SK-N-SH (cell line): ENCODE measurements around the gene PLA2G6. TPM values are rescaled to one million over a fixed set of nuclear protein-coding genes. Genes with fewer than 3 reads are reported as not detected.

Experiments
- CTCF ChIA-PET: fragments of 300-600, 350-600 bp; formaldehyde crosslinking; extraction: SDS; loops from one replicate; lab custom pipeline; 2021; lab: Yijun Ruan, JAX
- POLR2A ChIA-PET: fragments of 350-600 bp; sonication (Branson Sonifier 250); formaldehyde crosslinking; extraction: SDS; loops from one replicate; lab custom pipeline; 2020; ENCODE audit warnings: antibody characterized with exemption, inconsistent platforms; lab: Yijun Ruan, JAX
- DNase-seq: peaks from one replicate; pipeline ENCODE4 v3.0.0; 2012
- H2AFZ ChIP-seq: fragments of 200-600 bp; sonication (generic); 2 replicates; pipeline ENCODE4 v1.8.1; 2016; ENCODE audit warnings: antibody characterized with exemption, mild to moderate bottlenecking, low read depth
- H3F3A ChIP-seq: fragments of 200-600 bp; sonication (generic); replicated peaks from 2 replicates; pipeline ENCODE3; 2016; ENCODE audit warnings: antibody characterized with exemption, mild to moderate bottlenecking; ENCODE audit not compliant: insufficient read depth
- H3K27ac ChIP-seq, 2 experiments: fragments of 200-500 bp in 1 of 2; fragments of 200-600 bp in 1 of 2; sonication (Bioruptor generic) in 1 of 2; sonication (generic), shearing (Covaris generic) in 1 of 2; 2 replicates each; pipeline versions ENCODE4 v1.5.1 to v1.6.1; 2014 to 2016; ENCODE audit warnings: low read depth in 2 of 2, inconsistent platforms in 1 of 2, low read length in 1 of 2, mild to moderate bottlenecking in 1 of 2, mixed read lengths in 1 of 2
- H3K27me3 ChIP-seq: fragments of 200-600 bp; sonication (generic), shearing (Covaris generic); 2 replicates; pipeline ENCODE4 v1.6.1; 2016; ENCODE audit warnings: mixed run types; ENCODE audit not compliant: insufficient read depth
- H3K36me3 ChIP-seq, 2 experiments: fragments of 200-500 bp in 1 of 2; fragments of 200-600 bp in 1 of 2; sonication (Bioruptor generic) in 1 of 2; sonication (generic) in 1 of 2; replicated peaks in 1 of 2; 2 replicates each; pipeline versions ENCODE3 to v1.5.1; 2014 to 2016; ENCODE audit warnings: low read length in 1 of 2, mild to moderate bottlenecking in 1 of 2; ENCODE audit not compliant: insufficient read depth in 2 of 2, control insufficient read depth in 1 of 2
- H3K4me1 ChIP-seq, 2 experiments: fragments of 200-500 bp in 1 of 2; fragments of 200-600 bp in 1 of 2; sonication (Bioruptor generic) in 1 of 2; sonication (generic), shearing (Covaris generic) in 1 of 2; 2 replicates each; pipeline versions ENCODE4 v1.5.1 to v1.6.1; 2014 to 2016; ENCODE audit warnings: low read depth in 1 of 2, low read length in 1 of 2, mixed run types in 1 of 2; ENCODE audit not compliant: insufficient read depth in 2 of 2, control insufficient read depth in 1 of 2
- H3K4me2 ChIP-seq: fragments of 200-600 bp; sonication (generic), shearing (Covaris generic); 2 replicates; pipeline ENCODE4 v1.6.1; 2017; ENCODE audit warnings: mixed run types
- H3K4me3 ChIP-seq, 2 experiments: fragments of 200-500 bp in 1 of 2; fragments of 200-600 bp in 1 of 2; sonication (Bioruptor generic) in 1 of 2; sonication (generic), shearing (Covaris generic) in 1 of 2; 2 replicates each; pipeline versions ENCODE4 v1.5.1 to v1.8.1; 2014 to 2016; ENCODE audit warnings: low read depth in 2 of 2, inconsistent platforms in 1 of 2, low read length in 1 of 2, mild to moderate bottlenecking in 1 of 2, mixed read lengths in 1 of 2, moderate library complexity in 1 of 2
- H3K79me2 ChIP-seq: fragments of 200-600 bp; sonication (generic); 2 replicates; pipeline ENCODE4 v1.8.1; 2017; ENCODE audit warnings: mild to moderate bottlenecking; ENCODE audit not compliant: insufficient read depth
- H3K9ac ChIP-seq: fragments of 200-600 bp; sonication (generic); 2 replicates; pipeline ENCODE4 v1.6.1; 2017; ENCODE audit warnings: mixed run types
- H3K9me2 ChIP-seq: fragments of 200-600 bp; sonication (generic); 2 replicates; pipeline ENCODE4 v1.6.1; 2017; ENCODE audit warnings: mixed run types
- H3K9me3 ChIP-seq: fragments of 200-600 bp; sonication (generic); 2 replicates; pipeline ENCODE4 v1.6.1; 2017; ENCODE audit warnings: mixed run types, mild to moderate bottlenecking, moderate library complexity
- H4K20me1 ChIP-seq: fragments of 200-600 bp; sonication (generic); 2 replicates; pipeline ENCODE4 v1.6.1; 2017; ENCODE audit warnings: mild to moderate bottlenecking, mixed run types; ENCODE audit not compliant: insufficient read depth
- ELF1 ChIP-seq: IDR thresholded peaks from 2 replicates; pipeline ENCODE4 v1.4.0; 2012
- EP300 ChIP-seq, 2 experiments: IDR thresholded peaks; 2 replicates each; pipeline versions ENCODE4 v1.4.0 to v1.6.1; 2012; ENCODE audit warnings: borderline replicate concordance in 1 of 2, low read depth in 1 of 2, low read length in 1 of 2
- FOSL2 ChIP-seq: IDR thresholded peaks from 2 replicates; pipeline ENCODE4 v1.4.0; 2012; ENCODE audit warnings: low read depth, mild to moderate bottlenecking, moderate library complexity, borderline replicate concordance
- FOXJ3 ChIP-seq: sonication (generic); formaldehyde crosslinking; IDR thresholded peaks from 2 replicates; pipeline ENCODE4 v1.5.1; 2020; ENCODE audit warnings: mild to moderate bottlenecking, missing genetic modification reagents
- FOXM1 ChIP-seq: IDR thresholded peaks from 2 replicates; pipeline ENCODE4 v1.4.0; 2012; ENCODE audit warnings: low read depth, mild to moderate bottlenecking
- IRF3 ChIP-seq: fragments of 150-350 bp; IDR thresholded peaks from 2 replicates; pipeline ENCODE4 v1.6.1; 2016; ENCODE audit warnings: mild to moderate bottlenecking, low read depth, low read length
- MAX ChIP-seq: IDR thresholded peaks from 2 replicates; pipeline ENCODE4 v1.4.0; 2012; ENCODE audit warnings: low read depth
- MXI1 ChIP-seq: IDR thresholded peaks from 2 replicates; pipeline ENCODE4 v1.6.1; 2012; ENCODE audit warnings: mild to moderate bottlenecking, low read depth, low read length, improper control_type of control experiment
- NFIC ChIP-seq: IDR thresholded peaks from 2 replicates; pipeline ENCODE4 v1.4.0; 2012; ENCODE audit warnings: borderline replicate concordance
- NRF1 ChIP-seq: IDR thresholded peaks from 2 replicates; pipeline ENCODE4 v1.6.1; 2012; ENCODE audit warnings: low read depth, mild to moderate bottlenecking, low read length
- POLR2AphosphoS5 ChIP-seq: IDR thresholded peaks from 2 replicates; pipeline ENCODE4 v1.6.1; 2012; ENCODE audit warnings: low read depth, low read length
- RXRA ChIP-seq: IDR thresholded peaks from 2 replicates; pipeline ENCODE4 v1.4.0; 2012; ENCODE audit warnings: low read depth, mild to moderate bottlenecking, borderline replicate concordance
- TAF1 ChIP-seq: IDR thresholded peaks from 2 replicates; pipeline ENCODE4 v1.6.1; 2012; ENCODE audit warnings: low read depth, mild to moderate bottlenecking, low read length, moderate library complexity, borderline replicate concordance
- TCF12 ChIP-seq: IDR thresholded peaks from 2 replicates; pipeline ENCODE4 v1.4.0; 2012
- TEAD4 ChIP-seq: IDR thresholded peaks from 2 replicates; pipeline ENCODE4 v1.4.0; 2012; ENCODE audit warnings: mild to moderate bottlenecking, borderline replicate concordance; ENCODE audit not compliant: insufficient read depth
- USF1 ChIP-seq: IDR thresholded peaks from 2 replicates; pipeline ENCODE4 v1.4.0; 2012; ENCODE audit warnings: low read depth, borderline replicate concordance
- USF2 ChIP-seq: fragments of 150-350 bp; IDR thresholded peaks from 2 replicates; pipeline ENCODE4 v1.6.1; 2017; ENCODE audit warnings: antibody characterized with exemption, low read length, low read depth, borderline replicate concordance
- WGBS: methylation state at CpG from one replicate; pipeline ENCODE4 v1.1.6; 2017; ENCODE audit warnings: low lambda C conversion rate; 5-methylcytosine and 5-hydroxymethylcytosine counted together
- polyA plus RNA-seq, 3 experiments: library from polyadenylated mRNA; depleted of rRNA; stranded (reverse); fragments of >200 nt; gene quantifications; 2 replicates each; pipeline ENCODE4 v1.2.3, GENCODE V29; 2012
- TF ChIP-seq, protein P1 (sequence below): IDR thresholded peaks from 2 replicates; pipeline ENCODE4 v1.6.1; 2012; ENCODE audit warnings: mild to moderate bottlenecking, low read depth, low read length, moderate library complexity

Gene PLA2G6
- polyA plus RNA-seq, 1 of the 3 experiments (the other 2 are of a cell fraction) = 10.5 TPM

- no peak for TF ChIP-seq USF1
- TF ChIP-seq TEAD4 = no peak
- TF ChIP-seq IRF3 = no peak
- no peak for TF ChIP-seq ELF1
- TF ChIP-seq FOSL2 = no peak
- TF ChIP-seq NRF1 = no peak
- TF ChIP-seq TAF1 = no peak
- TF ChIP-seq EP300 (IDR thresholded peaks at IDR 0.05; ENCODE audit: borderline replicate concordance in 1 of 2, low read depth in 1 of 2, low read length in 1 of 2) = no peak
These were observed 37.6 kb downstream of the PLA2G6 start (continued) for GRCh38 chr22:38144025-38144405.

DNA sequence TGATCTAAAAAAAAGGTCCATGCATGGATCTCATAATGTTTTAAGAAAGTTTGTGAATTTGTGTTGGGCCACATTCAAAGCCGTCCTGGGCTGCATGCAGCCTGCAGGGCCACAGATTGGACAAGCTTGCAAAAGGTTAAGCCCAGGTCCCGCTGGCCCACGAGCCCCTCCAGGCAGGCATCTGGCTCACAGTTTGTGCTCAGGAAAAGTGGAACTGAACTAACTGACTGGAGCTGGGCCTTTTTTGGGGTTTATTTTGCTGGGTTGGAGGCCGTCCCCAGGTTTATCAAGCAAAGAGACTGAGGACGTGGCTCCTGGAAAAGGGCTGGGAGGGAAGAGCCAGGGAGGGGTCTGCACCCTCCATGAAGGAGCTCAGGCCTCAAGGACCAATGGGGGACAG, 39.0 kb downstream of the PLA2G6 start:
- no peak overlapping the region for H3K4me3 ChIP-seq

DNA sequence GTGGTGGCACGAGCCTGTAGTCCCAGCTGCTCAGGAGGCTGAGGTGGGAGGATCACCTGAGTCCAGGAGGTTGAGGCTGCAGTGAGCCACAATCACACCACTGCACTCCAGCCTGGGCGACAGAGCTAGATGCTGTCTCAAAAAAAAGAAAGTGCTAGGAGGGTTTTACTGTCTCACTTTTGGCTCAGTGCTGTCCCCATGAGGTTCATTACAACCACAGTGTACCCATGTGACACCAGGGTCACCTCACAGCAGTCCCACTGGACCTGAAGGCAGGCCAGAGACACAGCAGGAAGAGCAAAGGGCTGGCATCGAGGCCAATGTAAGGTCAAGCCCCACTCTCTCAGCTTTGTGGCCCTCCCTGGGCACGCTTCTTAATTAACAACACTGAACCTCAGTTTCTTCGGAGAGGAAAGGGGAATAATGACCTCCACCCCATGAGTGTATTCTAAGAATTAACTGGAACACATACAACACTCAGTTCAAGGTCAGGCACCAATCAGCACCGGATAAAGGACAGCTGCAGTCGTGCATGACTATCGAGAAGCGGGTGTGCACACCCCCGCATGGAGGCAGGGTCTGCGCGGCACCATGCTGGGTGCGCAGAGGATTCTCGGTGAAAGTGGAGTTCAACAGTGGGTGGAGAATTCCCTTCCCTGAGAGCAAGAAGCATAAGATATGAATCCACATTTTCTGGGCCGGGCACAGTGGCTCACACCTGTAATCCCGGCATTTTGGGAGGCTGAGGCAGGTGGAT, 40.2 kb downstream of the PLA2G6 start:
- Histone ChIP-seq H3K36me3 (no peaks in the 10 kb centered on the region), H3K79me2 (no peaks in the 10 kb centered on the region), H4K20me1 (no peaks in the 10 kb centered on the region), H3K4me1 (peaks cover 0 to 4% of the 10 kb centered on the region in 2 experiments; a peak in 1 of 4 replicates), H3K9ac (no peak overlapping the region), H3K27me3 (no peaks in the 10 kb centered on the region), H3K9me2 (no peaks in the 10 kb centered on the region), H3K4me2 (no peak overlapping the region), H3F3A (no peaks in the 10 kb centered on the region), H3K4me3 (no peak overlapping the region), H3K27ac (no peak overlapping the region), H3K9me3 (no peaks in the 10 kb centered on the region), H2AFZ (no peak overlapping the region)
- no peak for DNase-seq
- ChIA-PET CTCF (interaction anchor here (1.4 kb wide), 1 partner anchor 27 kb away, joined by 6 read pairs; no protein-coding TSS in a partner anchor), POLR2A (no interaction called here)
- WGBS = 82% methylated on average over 3 of the region's 16 CpGs
- no peak for TF ChIP-seq FOXJ3
- no peak for TF ChIP-seq MXI1
- no peak for TF ChIP-seq TCF12
- TF ChIP-seq FOXM1 = no peak
- TF ChIP-seq RXRA = no peak
- TF ChIP-seq POLR2AphosphoS5 = no peak
- no peak for TF ChIP-seq EP300 (IDR thresholded peaks at IDR 0.05; ENCODE audit: borderline replicate concordance in 1 of 2, low read depth in 1 of 2, low read length in 1 of 2)
- no peak for TF ChIP-seq USF2
- no peak for TF ChIP-seq NFIC
- TF ChIP-seq, protein P1, sequence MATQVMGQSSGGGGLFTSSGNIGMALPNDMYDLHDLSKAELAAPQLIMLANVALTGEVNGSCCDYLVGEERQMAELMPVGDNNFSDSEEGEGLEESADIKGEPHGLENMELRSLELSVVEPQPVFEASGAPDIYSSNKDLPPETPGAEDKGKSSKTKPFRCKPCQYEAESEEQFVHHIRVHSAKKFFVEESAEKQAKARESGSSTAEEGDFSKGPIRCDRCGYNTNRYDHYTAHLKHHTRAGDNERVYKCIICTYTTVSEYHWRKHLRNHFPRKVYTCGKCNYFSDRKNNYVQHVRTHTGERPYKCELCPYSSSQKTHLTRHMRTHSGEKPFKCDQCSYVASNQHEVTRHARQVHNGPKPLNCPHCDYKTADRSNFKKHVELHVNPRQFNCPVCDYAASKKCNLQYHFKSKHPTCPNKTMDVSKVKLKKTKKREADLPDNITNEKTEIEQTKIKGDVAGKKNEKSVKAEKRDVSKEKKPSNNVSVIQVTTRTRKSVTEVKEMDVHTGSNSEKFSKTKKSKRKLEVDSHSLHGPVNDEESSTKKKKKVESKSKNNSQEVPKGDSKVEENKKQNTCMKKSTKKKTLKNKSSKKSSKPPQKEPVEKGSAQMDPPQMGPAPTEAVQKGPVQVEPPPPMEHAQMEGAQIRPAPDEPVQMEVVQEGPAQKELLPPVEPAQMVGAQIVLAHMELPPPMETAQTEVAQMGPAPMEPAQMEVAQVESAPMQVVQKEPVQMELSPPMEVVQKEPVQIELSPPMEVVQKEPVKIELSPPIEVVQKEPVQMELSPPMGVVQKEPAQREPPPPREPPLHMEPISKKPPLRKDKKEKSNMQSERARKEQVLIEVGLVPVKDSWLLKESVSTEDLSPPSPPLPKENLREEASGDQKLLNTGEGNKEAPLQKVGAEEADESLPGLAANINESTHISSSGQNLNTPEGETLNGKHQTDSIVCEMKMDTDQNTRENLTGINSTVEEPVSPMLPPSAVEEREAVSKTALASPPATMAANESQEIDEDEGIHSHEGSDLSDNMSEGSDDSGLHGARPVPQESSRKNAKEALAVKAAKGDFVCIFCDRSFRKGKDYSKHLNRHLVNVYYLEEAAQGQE = no peak

More for the DNA sequence above, 39.0 kb downstream of the PLA2G6 start:
- Histone ChIP-seq H3K9me3 (no peaks in the 10 kb centered on the region), H3K27me3 (no peaks in the 10 kb centered on the region), H3K4me1 (peaks cover 0 to 4% of the 10 kb centered on the region in 2 experiments; a peak in 1 of 4 replicates), H3K9ac (no peak overlapping the region), H2AFZ (no peak overlapping the region), H3K79me2 (no peaks in the 10 kb centered on the region), H3K9me2 (no peaks in the 10 kb centered on the region), H3K27ac (no peak overlapping the region), H3F3A (no peaks in the 10 kb centered on the region), H3K36me3 (no peaks in the 10 kb centered on the region), H4K20me1 (no peaks in the 10 kb centered on the region), H3K4me2 (no peak overlapping the region)
- WGBS = no CpG with 5 or more reads among the region's 5 CpGs
- CTCF ChIA-PET = interaction anchor here (1.4 kb wide), 1 partner anchor 28 kb away, joined by 6 read pairs; no protein-coding TSS in a partner anchor
- POLR2A ChIA-PET = interaction anchor here (1.3 kb wide), 1 partner anchor 21 kb away, joined by 4 read pairs; no protein-coding TSS in a partner anchor
- no peak for DNase-seq
- no peak for TF ChIP-seq MAX
